Ascending aorta (tissue), 2 donors: ENCODE data around the gene GRM7. TPM values are rescaled to one million over a fixed set of nuclear protein-coding genes. Genes with fewer than 3 reads are reported as not detected.

Experiments
- DNase-seq, 2 donors: peaks; one replicate each; pipeline ENCODE4 v3.0.0-alpha.2; 2019; ENCODE audit warnings: low spot score in 2 of 2
- H3K27ac ChIP-seq, 2 donors: fragments of 200-600 bp; sonication (generic); one replicate each; pipeline ENCODE4 v1.5.1; 2016 to 2017; ENCODE audit warnings: mild to moderate bottlenecking in 1 of 2
- H3K27me3 ChIP-seq: fragments of 200-600 bp; sonication (generic); one replicate; pipeline ENCODE4 v1.5.1; 2017
- H3K36me3 ChIP-seq, 2 donors: fragments of 200-600 bp; sonication (generic); one replicate each; pipeline ENCODE4 v1.5.1; 2016
- H3K4me1 ChIP-seq, 2 donors: fragments of 200-600 bp; sonication (generic); one replicate each; pipeline ENCODE4 v1.5.1; 2016 to 2017; ENCODE audit warnings: mild to moderate bottlenecking in 1 of 2
- H3K4me3 ChIP-seq, 2 donors: fragments of 200-600 bp; sonication (generic); one replicate each; pipeline ENCODE4 v1.5.1; 2016 to 2017; ENCODE audit warnings: mild to moderate bottlenecking in 1 of 2
- H3K9me3 ChIP-seq, 2 donors: fragments of 200-600 bp; sonication (generic); one replicate each; pipeline ENCODE4 v1.5.1; 2016
- intact Hi-C: fragments of 100-400 bp; cut with DNase I; formaldehyde crosslinking; loops from one replicate; pipeline ENCODE4 v1.15.1; 2023
- total RNA-seq: library from RNA; depleted of rRNA; stranded (reverse); fragments of >200 nt; gene quantifications from one replicate; pipeline ENCODE4 v1.1.0, GENCODE V29; 2016
- TF ChIP-seq, protein P1 (sequence below), 3 experiments: fragments of 200-600 bp in 2 of 3; fragments of 450-650 bp in 1 of 3; sonication (generic) in 2 of 3; IDR thresholded peaks; one replicate each; pipeline ENCODE4 v1.5.1; 2016 to 2019; ENCODE audit warnings: antibody characterized with exemption in 3 of 3, mild to moderate bottlenecking in 1 of 3, moderate library complexity in 1 of 3

Gene GRM7
- total RNA-seq, 1 donor from 2014 or later = 4.8 TPM

DNA sequence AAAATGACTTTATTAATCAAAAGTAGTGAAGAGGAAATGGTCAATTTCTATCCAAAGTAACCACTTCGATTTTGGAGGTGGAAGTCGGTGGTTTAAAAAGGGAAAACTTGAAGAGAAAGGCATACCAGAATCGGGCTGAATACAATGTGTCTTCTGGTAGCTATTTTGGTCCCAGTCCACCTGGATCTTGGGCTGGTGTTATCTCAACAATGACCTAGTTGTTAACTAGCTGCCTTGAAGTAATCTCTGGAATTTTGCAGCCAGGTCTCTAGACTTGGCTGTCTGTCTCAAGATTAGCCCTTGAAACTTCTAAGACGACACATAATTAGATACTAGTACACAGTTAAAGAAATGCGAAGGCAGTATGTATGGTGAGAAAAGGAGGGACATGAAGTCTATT, 409.8 kb downstream of the GRM7 start:
- Histone ChIP-seq H3K36me3 (no peaks in the 10 kb centered on the region), H3K4me1 (no peaks in the 10 kb centered on the region), H3K4me3 (no peak overlapping the region), H3K27me3 (no peaks in the 10 kb centered on the region), H3K9me3 (no peaks in the 10 kb centered on the region), H3K27ac (no peak overlapping the region)
- DNase-seq = no peak
- TF ChIP-seq, protein P1, sequence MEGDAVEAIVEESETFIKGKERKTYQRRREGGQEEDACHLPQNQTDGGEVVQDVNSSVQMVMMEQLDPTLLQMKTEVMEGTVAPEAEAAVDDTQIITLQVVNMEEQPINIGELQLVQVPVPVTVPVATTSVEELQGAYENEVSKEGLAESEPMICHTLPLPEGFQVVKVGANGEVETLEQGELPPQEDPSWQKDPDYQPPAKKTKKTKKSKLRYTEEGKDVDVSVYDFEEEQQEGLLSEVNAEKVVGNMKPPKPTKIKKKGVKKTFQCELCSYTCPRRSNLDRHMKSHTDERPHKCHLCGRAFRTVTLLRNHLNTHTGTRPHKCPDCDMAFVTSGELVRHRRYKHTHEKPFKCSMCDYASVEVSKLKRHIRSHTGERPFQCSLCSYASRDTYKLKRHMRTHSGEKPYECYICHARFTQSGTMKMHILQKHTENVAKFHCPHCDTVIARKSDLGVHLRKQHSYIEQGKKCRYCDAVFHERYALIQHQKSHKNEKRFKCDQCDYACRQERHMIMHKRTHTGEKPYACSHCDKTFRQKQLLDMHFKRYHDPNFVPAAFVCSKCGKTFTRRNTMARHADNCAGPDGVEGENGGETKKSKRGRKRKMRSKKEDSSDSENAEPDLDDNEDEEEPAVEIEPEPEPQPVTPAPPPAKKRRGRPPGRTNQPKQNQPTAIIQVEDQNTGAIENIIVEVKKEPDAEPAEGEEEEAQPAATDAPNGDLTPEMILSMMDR (IDR thresholded peaks at IDR 0.05) = no peak
- intact Hi-C loops = no loop called here

DNA sequence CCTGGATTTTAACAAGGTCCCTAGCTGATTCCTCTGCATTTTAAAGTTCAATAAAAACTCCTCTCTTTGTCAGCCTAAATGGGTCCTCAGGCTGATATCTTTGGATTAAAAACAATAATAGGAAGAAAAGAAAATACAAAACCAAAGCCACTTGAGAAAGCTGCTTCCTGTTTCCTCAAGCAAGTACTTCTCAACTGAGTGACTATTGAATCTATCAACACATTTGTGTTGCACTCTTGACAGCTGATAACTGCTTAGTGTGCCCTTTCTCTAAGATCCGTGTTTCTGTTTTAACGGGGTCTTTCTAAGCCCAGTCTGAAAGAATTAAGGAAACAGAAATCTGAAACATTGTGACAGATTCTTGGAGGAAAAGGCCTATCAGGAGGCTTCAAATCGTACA, 410.7 kb downstream of the GRM7 start:
- Histone ChIP-seq H3K36me3 (no peaks in the 10 kb centered on the region), H3K9me3 (no peaks in the 10 kb centered on the region), H3K27ac (no peak overlapping the region), H3K27me3 (no peaks in the 10 kb centered on the region), H3K4me1 (no peaks in the 10 kb centered on the region), H3K4me3 (no peak overlapping the region)
- TF ChIP-seq, protein P1 (IDR thresholded peaks at IDR 0.05) = no peak
- intact Hi-C loops = no loop called here
- DNase-seq = no peak

GRCh38 chr3:7272203-7272602, 411.3 kb downstream of the GRM7 start:
- no peaks in the 10 kb centered on the region for H3K9me3 ChIP-seq
- H3K4me1 ChIP-seq = no peaks in the 10 kb centered on the region
- H3K36me3 ChIP-seq = no peaks in the 10 kb centered on the region
- H3K27me3 ChIP-seq = no peaks in the 10 kb centered on the region
- intact Hi-C loops = no loop called here
- no peak overlapping the region for H3K27ac ChIP-seq
- H3K4me3 ChIP-seq = no peak overlapping the region
- DNase-seq = no peak
- TF ChIP-seq, protein P1 (IDR thresholded peaks at IDR 0.05) = no peak

DNA sequence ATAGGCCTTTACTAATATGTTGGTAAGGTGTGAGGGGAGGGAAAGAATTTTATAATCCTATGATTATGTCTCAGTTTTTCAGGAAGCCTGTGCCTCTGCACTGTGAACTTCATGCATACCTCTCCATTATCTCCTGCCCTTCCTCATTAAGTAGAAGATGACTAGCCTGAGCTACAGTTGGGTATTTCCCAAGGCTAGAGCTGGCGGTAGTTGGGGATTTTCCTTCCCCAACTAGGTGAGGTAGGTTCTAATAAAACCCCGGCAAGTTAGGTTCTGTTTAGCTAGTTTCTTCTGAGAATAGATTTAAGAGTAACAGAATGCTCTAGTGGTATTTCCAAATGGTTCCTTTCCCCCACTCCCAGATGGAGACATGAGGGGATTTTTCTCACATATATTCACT, 414.5 kb downstream of the GRM7 start:
- TF ChIP-seq, protein P1 (IDR thresholded peaks at IDR 0.05) = no peak
- intact Hi-C loops = no loop called here

GRCh38 chr3:7280318-7280717, 419.4 kb downstream of the GRM7 start:
- Histone ChIP-seq H3K27ac (no peak overlapping the region), H3K4me3 (no peak overlapping the region), H3K36me3 (no peaks in the 10 kb centered on the region), H3K27me3 (no peaks in the 10 kb centered on the region), H3K4me1 (no peaks in the 10 kb centered on the region), H3K9me3 (no peaks in the 10 kb centered on the region)
- TF ChIP-seq, protein P1 (IDR thresholded peaks at IDR 0.05) = no peak
- intact Hi-C loops = no loop called here
- no peak for DNase-seq

More for the DNA sequence above, 414.5 kb downstream of the GRM7 start:
- H3K4me3 ChIP-seq = no peak overlapping the region
- H3K27me3 ChIP-seq = no peaks in the 10 kb centered on the region
- no peak overlapping the region for H3K27ac ChIP-seq
- H3K9me3 ChIP-seq = no peaks in the 10 kb centered on the region
- no peak for DNase-seq
- no peaks in the 10 kb centered on the region for H3K4me1 ChIP-seq
- no peaks in the 10 kb centered on the region for H3K36me3 ChIP-seq

- Histone ChIP-seq H3K4me1 (no peaks in the 10 kb centered on the region), H3K4me3 (no peak overlapping the region), H3K27ac (no peak overlapping the region), H3K27me3 (no peaks in the 10 kb centered on the region), H3K36me3 (no peaks in the 10 kb centered on the region), H3K9me3 (no peaks in the 10 kb centered on the region)
- TF ChIP-seq, protein P1 (IDR thresholded peaks at IDR 0.05) = no peak
- no peak for DNase-seq
- intact Hi-C loops = no loop called here
Observed at GRCh38 chr3:7282988-7283387, 422.1 kb downstream of the GRM7 start.
